Stimulated activated CD8-positive, alpha-beta memory T cell treated with anti-CD3 and anti-CD28 coated beads, Interleukin-4, amount 100 ng/mL, for 4 hours (primary cell): Measurements from ENCODE around the gene ZFYVE27.
A peak's percentile ranks its signal among the peaks of the same experiment; 100 is the strongest.

Experiments
- DNase-seq, 2 donors: peaks; one replicate each; pipeline ENCODE4 v3.0.0-alpha.2; 2020; ENCODE audit warnings: low read depth in 2 of 2, low spot score in 1 of 2

The ZFYVE27 gene

GRCh38 chr10:97785731-97786130 is 48.8 kb downstream of the ZFYVE27 start:
- no peak for DNase-seq

- no peak for DNase-seq
Measured at GRCh38 chr10:97788552-97789442, 51.9 kb downstream of the ZFYVE27 start.

GRCh38 chr10:97789770-97790397 is 53.0 kb downstream of the ZFYVE27 start:
- no peak for DNase-seq

- peak; percentile 30 to 48 for DNase-seq
Measured at GRCh38 chr10:97791824-97792721, 55.1 kb downstream of the ZFYVE27 start.

- DNase-seq, result no peak
Measured at GRCh38 chr10:97795886-97796285, 59.0 kb downstream of the ZFYVE27 start.

GRCh38 chr10:97796651-97797050 is 59.7 kb downstream of the ZFYVE27 start:
- peak in 1 of 2 donors; percentile 2 for DNase-seq

GRCh38 chr10:97798958-97799610 is 62.2 kb downstream of the ZFYVE27 start:
- no peak for DNase-seq

GRCh38 chr10:97800474-97800873 is 63.5 kb downstream of the ZFYVE27 start:
- no peak for DNase-seq

GRCh38 chr10:97801422-97801821 is 64.5 kb downstream of the ZFYVE27 start:
- DNase-seq, result no peak

- no peak for DNase-seq
Measured at GRCh38 chr10:97805096-97805884, 68.4 kb downstream of the ZFYVE27 start.

- no peak for DNase-seq
Measured at GRCh38 chr10:97805949-97806348, 69.0 kb downstream of the ZFYVE27 start.

- no peak for DNase-seq
Measured at GRCh38 chr10:97810446-97810845, 73.5 kb downstream of the ZFYVE27 start.
